GM12878 (cell line): ENCODE data around the gene EFNA1. TPM values are rescaled to one million over a fixed set of nuclear protein-coding genes. Genes with fewer than 3 reads are reported as not detected.

Source experiments
- HCFC1 ChIP-seq: fragments of 150-350 bp; IDR thresholded peaks from 2 replicates; pipeline ENCODE4 v1.6.1; 2014; ENCODE audit warnings: low read length
- HDAC6 ChIP-seq: fragments of 200-600 bp; sonication (generic); IDR thresholded peaks from one replicate; pipeline ENCODE4 v1.8.0; 2017; ENCODE audit warnings: antibody characterized with exemption; ENCODE audit not compliant: unreplicated experiment
- ZBED1 ChIP-seq: IDR thresholded peaks from 2 replicates; pipeline ENCODE4 v1.6.1; 2016; ENCODE audit warnings: borderline replicate concordance
- polyA plus RNA-seq, 11 experiments: library from polyadenylated mRNA; depleted of rRNA in 4 of 11; unstranded in 6 of 11; stranded (reverse) in 5 of 11; fragments of >200 nt; fragmentation: Nextera tagmentation in 4 of 11; fragmentation: Illumina TruSeq in 1 of 11; extraction: Ambion mirVana in 4 of 11; extraction: Trizol in 1 of 11; gene quantifications; 1 replicate in 1 of 11; 2 replicates in 10 of 11; pipeline versions ENCODE4 v1.2.1 to v1.2.3, GENCODE V29; 2011 to 2016; ENCODE audit warnings: inconsistent platforms in 2 of 11, missing spikeins in 2 of 11, low read depth in 1 of 11
- total RNA-seq, 4 experiments: library from RNA; depleted of rRNA in 3 of 4; stranded (reverse); fragments of >200 nt in 3 of 4; fragmentation: Illumina TruSeq in 1 of 4; extraction: Trizol in 1 of 4; gene quantifications; 2 replicates each; pipeline versions ENCODE4 v1.2.1 to v1.2.3, GENCODE V29; 2013 to 2021
- TF ChIP-seq, protein P1 (sequence below): fragments of 450-650 bp; IDR thresholded peaks from 2 replicates; pipeline ENCODE4 v1.6.1; 2018; ENCODE audit warnings: mild to moderate bottlenecking, low read depth, moderate library complexity; ENCODE audit not compliant: partially characterized antibody
- TF ChIP-seq, protein P2 (sequence below): fragments of 150-350 bp; IDR thresholded peaks from 2 replicates; pipeline ENCODE4 v1.6.1; 2016; ENCODE audit warnings: low read depth, low read length
- TF ChIP-seq, protein P3 (sequence below): IDR thresholded peaks from 2 replicates; pipeline ENCODE4 v1.6.1; 2011; ENCODE audit warnings: borderline replicate concordance, low read depth, mild to moderate bottlenecking, moderate library complexity, mixed read lengths, low read length; ENCODE audit not compliant: insufficient read depth; ENCODE audit errors: extremely low read length

EFNA1 gene
- total and polyA plus RNA-seq, 10 of the 15 experiments (the other 5 are each of a cell fraction or from before 2014, with no cell fraction given): 0.13 to 7.5 (median 0.28) TPM; not detected in 5

DNA sequence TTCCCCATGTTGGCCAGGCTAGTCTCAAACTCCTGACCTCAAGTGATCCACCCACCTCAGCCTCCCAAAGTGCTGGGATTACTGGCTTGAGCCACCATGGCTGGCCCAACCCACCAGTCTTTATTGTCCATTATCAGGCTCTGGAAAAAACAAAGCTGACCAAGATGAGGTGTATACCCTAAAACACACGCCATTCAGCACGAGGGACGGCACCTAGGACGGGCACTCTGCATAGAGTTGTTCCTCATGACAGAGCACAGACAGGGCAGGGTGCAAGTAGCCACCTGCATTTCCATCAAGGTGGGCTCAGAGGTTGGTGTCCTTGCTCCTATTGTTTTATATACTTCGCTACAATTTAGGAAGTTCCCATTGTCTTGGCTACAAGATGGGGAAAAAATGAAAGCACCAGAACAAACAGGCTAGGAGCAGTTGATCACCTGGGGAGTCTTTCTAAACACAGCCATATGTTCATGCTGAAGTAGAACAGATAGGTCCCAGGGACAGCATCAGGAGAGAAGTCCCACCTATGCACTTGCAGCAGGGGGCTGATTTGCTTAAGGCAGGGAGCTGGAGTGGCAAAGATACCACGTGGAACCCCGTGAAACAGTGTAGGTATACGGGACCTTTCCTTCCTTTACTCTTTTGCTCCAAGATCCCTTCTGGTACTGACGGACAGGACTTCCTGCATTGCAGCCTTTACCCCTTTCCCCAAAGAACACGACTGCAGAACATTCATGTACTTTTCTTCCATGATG lies 41.0 kb downstream of the EFNA1 start (continued):
- TF ChIP-seq, protein P1, sequence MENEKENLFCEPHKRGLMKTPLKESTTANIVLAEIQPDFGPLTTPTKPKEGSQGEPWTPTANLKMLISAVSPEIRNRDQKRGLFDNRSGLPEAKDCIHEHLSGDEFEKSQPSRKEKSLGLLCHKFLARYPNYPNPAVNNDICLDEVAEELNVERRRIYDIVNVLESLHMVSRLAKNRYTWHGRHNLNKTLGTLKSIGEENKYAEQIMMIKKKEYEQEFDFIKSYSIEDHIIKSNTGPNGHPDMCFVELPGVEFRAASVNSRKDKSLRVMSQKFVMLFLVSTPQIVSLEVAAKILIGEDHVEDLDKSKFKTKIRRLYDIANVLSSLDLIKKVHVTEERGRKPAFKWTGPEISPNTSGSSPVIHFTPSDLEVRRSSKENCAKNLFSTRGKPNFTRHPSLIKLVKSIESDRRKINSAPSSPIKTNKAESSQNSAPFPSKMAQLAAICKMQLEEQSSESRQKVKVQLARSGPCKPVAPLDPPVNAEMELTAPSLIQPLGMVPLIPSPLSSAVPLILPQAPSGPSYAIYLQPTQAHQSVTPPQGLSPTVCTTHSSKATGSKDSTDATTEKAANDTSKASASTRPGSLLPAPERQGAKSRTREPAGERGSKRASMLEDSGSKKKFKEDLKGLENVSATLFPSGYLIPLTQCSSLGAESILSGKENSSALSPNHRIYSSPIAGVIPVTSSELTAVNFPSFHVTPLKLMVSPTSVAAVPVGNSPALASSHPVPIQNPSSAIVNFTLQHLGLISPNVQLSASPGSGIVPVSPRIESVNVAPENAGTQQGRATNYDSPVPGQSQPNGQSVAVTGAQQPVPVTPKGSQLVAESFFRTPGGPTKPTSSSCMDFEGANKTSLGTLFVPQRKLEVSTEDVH: no peak
- TF ChIP-seq, protein P2, sequence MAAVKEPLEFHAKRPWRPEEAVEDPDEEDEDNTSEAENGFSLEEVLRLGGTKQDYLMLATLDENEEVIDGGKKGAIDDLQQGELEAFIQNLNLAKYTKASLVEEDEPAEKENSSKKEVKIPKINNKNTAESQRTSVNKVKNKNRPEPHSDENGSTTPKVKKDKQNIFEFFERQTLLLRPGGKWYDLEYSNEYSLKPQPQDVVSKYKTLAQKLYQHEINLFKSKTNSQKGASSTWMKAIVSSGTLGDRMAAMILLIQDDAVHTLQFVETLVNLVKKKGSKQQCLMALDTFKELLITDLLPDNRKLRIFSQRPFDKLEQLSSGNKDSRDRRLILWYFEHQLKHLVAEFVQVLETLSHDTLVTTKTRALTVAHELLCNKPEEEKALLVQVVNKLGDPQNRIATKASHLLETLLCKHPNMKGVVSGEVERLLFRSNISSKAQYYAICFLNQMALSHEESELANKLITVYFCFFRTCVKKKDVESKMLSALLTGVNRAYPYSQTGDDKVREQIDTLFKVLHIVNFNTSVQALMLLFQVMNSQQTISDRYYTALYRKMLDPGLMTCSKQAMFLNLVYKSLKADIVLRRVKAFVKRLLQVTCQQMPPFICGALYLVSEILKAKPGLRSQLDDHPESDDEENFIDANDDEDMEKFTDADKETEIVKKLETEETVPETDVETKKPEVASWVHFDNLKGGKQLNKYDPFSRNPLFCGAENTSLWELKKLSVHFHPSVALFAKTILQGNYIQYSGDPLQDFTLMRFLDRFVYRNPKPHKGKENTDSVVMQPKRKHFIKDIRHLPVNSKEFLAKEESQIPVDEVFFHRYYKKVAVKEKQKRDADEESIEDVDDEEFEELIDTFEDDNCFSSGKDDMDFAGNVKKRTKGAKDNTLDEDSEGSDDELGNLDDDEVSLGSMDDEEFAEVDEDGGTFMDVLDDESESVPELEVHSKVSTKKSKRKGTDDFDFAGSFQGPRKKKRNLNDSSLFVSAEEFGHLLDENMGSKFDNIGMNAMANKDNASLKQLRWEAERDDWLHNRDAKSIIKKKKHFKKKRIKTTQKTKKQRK: no peak
- TF ChIP-seq HCFC1 (no peak), HDAC6 (no peak), ZBED1 (no peak)
- TF ChIP-seq, protein P3, sequence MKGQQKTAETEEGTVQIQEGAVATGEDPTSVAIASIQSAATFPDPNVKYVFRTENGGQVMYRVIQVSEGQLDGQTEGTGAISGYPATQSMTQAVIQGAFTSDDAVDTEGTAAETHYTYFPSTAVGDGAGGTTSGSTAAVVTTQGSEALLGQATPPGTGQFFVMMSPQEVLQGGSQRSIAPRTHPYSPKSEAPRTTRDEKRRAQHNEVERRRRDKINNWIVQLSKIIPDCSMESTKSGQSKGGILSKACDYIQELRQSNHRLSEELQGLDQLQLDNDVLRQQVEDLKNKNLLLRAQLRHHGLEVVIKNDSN: no peak
- TF ChIP-seq, all 136 proteins: peak for 0
